GM18508 (cell line): ENCODE measurements around the gene DLG1.
"Not testable (repeated sequence)": the region's sequence is repeated elsewhere in the genome, so short reads cannot be mapped to it uniquely, and the experiment has no call there.

Experiments
- ATAC-seq: cut with Tn5 transposase; IDR thresholded peaks from one replicate; pipeline ENCODE4 v1.9.1; 2021; ENCODE audit warnings: moderate number of reproducible peaks; ENCODE audit not compliant: insufficient read depth, unreplicated experiment

DLG1 gene

DNA sequence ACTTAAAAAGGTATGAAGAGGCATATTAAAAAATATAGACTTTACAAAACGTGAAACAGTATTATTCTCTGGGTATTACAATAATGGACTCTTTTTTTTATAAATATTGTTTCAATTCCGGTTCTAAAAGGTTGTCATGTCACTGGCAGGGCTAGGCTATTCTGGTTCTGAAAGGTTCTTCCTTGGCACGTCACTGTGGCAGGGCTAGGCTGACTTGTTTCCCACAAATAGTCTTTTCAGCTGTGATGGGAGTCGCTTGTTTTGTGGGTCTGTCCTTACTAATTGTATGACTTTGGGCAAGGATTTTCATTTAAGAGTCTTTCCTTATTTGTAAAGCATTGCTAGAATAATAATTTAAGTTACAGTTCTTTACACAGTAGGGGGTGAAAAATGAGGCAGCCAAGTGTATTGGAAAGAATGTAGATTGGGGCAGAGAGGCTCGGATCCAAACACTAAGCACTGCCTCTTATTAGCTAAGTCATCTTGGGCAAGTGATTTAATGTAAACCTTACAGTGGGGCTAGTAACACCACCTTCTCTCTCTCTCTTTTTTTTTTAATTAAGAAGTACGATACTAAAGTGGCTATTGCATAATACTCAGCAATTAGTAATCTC, 256.4 kb downstream of the DLG1 start:
- no peak for ATAC-seq

DNA sequence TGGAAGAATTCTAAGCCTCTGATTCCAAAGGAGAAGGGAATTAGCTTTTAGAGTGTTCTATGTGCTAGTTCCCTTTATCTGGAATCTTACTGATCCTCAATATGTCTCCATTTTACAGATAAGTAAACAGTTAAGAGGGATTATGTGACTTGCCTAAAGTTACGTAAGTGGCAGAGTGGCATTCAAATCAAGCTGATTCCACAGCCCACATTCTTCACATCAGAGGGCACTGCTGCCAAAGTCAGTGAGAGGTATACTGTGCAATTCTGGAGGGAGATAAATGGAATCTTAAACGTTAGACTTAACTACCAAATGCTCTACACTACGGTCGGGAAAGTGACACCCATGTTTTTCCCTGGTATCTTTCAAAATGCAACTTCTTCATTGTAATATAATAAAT, 257.8 kb downstream of the DLG1 start:
- ATAC-seq, result no peak

DNA sequence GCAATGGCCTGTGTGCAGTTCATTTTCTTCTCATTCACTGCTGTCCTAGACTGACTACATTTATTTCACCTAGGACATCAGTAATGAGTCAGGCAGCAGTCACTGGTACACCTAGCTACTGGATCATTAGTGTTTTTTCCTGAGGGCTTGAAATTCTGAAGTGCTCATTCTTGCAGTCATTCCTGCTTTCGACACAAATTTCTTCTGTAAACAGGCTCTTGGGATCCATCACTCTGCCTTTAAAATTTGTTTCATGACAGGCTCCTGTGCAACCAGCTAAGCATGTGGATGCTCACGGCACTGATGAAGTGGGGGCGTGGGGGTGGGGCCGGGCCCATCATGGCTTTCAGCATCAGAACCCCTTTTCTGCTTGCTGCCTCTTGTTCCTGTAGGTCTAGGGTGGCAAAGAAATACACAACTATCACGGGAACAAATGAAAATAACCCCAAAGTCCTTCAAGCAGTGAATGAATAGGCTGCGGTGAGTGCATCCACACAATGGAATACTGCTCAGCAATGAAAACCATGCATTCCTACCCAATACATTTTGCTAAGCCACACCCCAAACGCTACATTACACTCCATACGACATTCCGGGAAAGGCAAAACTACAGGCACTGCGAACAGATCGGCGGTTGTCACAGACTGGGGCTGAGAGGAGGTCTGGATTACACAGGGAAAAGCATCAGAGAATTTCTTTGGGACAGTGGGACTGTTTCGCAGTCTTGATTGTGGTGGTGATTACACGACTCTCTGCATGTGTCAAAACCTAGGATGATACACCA, 259.5 kb downstream of the DLG1 start:
- ATAC-seq, result no peak

DNA sequence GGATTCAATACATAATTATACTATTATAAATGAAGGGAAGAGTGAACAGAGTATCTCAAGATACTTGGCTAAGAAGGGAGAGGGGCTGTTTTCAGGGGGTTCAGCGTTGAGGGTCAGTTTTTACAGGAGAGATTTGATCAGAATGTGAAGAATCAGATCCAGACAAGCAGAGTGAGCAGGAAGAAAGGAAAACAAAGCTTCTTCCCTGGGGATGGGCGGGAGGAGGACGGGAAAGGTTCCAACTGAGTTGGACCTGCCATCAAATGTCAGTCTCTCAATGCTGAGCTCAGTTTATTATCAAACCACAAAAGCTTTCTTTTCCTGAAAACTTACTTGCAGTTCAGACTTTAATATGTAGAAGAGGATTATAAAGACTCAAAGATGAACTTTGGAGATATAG, 262.8 kb downstream of the DLG1 start:
- no peak for ATAC-seq

DNA sequence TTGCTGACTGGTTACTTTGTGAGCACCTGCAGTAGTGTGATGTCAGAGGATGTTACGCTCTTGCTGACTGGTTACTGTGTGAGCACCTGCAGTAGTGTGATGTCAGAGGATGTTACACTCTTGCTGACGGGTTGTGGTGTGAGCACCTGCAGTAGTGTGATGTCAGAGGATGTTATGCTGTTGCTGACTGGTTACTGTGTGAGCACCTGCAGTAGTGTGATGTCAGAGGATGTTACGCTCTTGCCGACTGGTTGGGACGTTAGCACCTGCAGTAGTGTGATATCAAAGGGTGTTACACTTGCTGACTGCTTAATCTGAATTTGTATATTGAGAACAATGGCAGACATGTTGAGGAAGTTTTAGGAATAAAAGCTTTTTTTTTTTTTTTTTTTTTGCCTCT, 263.6 kb downstream of the DLG1 start:
- not testable (repeated sequence) for ATAC-seq

DNA sequence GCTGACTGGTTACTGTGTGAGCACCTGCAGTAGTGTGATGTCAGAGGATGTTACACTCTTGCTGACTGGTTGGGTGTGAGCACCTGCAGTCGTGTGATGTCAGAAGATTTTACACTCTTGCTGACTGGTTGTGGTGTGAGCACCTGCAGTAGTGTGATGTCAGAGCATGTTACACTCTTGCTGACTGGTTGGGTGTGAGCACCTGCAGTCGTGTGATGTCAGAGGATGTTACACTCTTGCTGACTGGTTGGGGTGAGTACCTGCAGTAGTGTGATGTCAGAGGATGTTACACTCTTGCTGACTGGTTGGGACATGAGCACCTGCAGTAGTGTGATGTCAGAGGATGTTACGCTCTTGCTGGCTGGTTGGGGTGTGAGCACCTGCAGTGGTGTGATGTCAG, 264.6 kb downstream of the DLG1 start:
- not testable (repeated sequence) for ATAC-seq

DNA sequence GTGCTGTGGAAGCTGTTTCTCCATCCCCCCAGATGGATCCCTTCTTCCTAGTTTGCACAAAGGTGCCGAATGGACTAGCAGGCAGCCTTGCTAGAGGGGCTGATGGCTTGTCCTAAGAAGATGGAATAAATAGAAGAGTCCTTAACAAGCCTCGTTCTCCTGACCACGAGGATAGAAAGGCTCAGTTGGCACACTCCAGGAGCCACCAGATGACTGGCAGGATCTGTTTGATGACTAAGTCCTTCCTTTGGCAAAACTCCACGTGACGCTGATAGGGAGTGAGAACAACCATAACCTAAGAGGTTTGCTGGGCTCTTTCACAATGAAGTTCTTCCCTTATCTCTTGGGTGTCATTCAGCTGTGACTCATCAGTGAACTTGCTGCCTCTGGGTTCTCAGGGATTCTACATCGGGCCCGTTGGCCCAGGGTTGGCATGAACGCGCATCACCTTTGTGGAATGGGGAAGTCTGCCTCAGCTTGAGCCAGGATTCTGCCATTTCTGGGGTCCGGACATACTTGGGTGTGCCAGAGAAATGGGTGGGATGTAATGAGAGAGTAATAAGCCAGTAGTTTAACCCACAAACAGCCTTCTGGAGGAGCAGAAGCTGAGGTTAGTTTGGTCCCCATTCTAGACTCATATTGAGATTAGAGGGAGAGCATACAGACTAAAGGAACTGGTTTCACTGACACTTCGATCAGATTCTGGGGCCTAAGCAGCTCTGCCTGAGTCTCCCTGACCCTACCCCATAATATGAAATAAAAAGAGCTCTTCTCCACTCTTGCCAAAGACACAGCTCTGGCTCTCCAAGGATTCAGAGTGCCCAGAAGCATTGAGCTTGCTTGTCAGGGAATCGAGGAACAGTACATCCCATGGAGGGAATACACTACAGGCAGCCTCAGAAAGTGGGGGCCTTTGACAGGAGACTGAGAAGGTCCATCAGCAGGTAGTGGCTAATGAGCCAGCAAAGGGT, 266.8 kb downstream of the DLG1 start:
- no peak for ATAC-seq

DNA sequence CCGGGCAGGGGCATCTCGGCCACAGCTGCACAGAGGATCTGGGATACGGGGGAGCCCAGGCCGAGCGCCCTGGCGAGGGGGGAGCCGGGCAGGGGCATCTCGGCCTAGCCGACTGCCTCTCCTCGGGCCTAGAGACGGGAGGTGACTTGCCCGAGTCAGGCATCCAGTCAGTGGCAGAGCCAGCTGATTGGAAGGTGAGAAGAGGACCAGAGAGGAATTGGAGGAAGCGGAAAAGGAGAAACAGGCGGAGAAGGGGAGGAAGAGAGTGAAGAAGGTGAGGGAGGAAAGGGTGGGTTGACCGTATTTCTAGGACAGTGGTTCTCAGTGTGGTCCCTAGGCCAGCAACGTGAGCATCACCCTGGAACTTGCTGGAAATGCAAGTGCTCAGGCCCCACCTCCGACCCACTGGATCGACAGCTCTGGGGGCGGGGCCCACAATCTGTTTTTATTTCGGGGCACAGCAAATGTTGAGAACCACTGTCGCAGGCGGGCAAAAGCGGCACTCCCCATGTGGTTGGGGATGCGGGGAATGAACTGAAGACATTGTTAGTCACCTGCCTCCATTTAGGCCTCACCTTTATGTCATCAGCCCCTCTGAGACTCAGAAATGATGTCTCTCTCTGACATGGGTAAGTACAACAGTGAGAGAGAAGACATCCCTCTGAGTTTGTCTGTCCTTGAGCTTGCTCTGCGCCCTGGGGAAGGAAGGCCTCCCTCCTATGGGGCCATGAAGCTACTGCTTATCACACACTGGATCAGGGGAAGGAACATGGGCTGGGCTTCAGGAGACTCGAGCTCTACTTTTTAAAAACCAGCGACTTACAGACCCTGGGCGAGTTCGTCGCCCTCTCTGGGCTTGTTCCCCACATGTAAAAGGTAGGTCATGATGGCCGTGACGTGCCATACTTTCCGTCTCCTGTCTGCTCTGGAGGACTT, 267.8 kb downstream of the DLG1 start:
- ATAC-seq, result no peak

DNA sequence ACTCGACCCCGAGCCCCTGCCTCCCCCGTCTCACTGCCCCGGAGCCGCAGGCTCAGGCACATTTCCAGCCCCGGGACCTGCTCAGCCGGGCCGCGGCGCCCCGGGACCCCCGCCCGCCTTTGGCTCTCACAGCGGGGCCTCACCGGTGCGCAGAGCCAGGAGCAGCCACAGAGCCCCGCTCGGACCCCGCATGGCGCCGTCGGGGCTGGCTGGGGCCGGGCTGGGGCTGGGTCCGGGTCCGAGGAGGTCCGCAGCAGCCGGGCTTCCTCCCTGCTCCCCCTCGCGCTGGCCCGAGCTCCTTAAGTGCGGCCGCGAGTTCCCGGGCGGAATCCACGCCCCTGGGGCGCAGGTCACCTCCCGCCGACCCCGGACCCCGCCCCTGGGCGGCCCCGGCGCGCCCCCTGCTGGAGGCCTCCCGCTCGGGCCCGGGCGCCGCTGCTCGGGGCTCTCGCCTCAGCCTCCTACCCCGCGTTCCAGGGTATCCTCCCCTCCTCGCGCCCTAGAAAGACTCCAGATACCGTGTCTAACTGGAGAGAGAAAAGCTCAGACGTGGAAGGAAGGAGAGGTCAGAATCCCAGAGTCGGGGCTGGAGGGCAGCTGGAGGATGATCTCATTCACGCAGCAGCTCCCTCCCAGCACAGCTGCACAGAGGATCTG, 268.8 kb downstream of the DLG1 start, which contains the start of gene MELTF:
Gene MELTF, minus strand, starts transcription at position 307 of the 657 bp plus-strand sequence. Its CDS starts 115 bp downstream, at position 192.
- ATAC-seq, result no peak

DNA sequence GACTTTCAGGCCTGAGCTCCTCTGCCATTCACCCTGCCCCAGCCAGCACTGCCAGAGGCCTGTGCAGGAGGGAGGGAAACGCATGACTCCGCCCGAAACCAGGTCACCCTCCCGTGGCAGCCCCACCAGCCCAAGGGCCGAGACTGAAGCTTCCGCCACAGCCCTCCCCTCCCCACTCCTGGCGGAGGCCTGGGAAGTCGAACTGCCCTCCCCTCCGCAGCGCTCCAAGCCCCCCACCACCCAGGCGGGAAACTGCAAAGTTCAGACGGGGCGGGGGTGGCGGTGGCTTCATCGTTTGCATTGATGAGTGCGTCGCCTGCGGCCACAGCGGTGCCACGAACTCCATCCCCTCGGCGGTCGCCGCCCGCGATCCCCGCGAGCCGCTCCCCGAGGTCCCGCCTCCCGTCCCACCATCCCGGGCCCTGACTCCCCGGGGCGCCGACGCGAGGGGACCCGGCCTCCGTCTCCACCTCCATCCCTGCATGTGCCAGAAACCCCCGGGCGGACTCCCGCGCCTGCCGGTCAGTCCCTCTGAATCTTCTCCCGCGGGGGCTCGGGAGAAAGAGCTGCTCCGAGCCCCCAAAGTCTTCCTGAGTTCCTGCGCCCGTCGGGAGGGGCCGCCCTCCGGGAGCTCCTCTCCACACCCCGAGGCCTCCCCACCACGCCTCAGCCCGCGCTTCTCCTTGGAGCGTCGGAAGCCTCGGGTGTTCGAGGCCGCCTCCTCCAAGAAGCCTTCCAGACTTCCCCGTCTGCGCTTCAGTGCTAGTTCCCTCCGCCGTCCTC, 269.5 kb downstream of the DLG1 start:
- no peak for ATAC-seq

DNA sequence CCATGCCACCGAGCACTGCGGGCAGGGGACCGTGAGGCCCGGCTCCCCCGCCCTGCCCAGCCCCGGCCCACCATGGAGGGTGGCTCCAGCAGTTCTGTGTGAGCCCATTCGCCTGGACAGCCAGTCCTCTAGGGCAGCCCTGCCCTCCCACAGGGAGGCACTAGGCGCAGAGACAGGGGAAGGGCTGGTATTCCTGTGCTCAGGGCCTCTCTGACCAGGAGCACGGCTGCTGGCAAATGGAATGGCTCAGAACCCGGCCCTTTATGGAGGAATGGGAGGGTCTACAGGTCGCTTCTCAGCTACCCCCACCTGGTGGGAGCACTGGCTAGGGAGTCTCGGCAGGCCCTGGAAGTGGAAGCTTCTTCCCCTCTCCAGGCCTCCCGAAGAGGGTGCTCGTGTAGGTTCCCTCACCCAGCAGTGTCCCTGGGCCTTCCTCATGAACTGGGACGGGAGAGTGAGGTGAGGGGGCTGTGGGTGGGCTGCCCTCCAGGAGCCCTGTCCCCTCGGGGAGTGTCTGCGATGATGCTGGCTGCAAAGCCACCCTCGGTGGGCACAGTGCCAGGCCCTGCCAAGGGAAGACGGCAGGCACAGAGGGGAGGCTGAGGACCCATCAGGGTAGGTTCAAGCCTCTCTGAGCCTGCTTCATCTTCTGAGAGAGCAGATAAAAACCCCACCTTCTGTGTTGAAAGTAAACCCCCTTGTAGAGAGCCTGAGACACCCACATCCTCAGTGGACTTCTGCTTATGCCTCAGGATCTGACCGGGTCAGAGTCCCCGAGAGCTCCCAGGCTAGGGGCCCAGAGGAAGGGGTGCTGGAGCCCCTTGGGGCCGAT, 270.3 kb downstream of the DLG1 start:
- no peak for ATAC-seq

DNA sequence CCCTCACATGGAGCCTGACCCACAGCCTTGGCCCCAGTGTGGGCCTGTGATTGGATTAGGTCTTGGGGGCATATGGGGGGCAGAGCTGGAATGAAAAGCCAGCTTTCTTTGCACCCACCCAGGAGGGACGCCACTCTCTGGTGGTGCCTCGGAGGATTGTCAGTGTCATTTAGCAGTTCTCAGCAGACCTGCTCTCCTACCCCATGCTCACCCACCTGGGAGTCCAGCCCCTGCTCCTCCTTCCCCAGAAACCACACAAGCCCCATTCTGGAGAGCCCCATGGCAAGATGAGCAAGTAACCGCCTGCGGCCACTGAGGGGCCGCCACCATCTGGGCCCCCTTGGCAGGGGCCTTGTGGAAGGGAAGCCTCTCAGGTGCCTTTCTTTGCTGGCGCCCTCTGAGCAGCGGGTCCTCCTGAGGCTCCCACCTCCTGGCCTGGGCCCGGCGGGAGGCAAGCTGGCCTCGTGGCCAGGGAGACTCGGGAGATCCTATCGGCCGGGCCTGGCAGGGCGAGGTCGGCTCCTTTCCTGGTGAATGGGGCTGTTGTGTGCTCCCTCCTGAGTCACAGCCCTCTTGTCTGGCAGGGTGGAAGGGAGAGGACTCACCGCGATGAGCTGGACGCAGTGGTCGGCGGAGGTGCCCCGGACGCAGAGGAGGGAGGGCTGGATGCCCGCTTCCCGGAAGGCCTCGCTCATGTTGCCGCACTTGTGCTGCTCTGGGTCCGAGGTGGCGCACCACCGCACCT, 271.1 kb downstream of the DLG1 start:
- no peak for ATAC-seq

DNA sequence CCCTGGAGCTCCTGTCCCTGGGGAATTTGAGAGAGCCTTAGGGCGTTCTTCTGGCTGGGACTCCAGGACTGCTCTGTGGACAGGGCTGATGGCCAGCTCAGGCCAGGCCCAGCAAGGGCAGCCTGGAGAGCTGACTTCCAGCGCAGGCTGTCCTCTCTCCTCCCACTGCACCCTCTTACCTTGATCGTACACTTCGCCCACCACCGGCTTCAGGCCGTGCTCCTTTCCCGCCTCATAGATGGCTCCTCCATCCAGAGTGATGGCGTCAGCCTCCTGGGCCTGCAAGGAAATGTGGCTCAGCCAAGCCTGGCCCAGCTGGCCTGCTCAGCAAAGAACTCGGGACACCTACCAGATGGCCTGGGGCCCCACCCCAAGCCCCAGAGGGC, 271.9 kb downstream of the DLG1 start:
- no peak for ATAC-seq

DNA sequence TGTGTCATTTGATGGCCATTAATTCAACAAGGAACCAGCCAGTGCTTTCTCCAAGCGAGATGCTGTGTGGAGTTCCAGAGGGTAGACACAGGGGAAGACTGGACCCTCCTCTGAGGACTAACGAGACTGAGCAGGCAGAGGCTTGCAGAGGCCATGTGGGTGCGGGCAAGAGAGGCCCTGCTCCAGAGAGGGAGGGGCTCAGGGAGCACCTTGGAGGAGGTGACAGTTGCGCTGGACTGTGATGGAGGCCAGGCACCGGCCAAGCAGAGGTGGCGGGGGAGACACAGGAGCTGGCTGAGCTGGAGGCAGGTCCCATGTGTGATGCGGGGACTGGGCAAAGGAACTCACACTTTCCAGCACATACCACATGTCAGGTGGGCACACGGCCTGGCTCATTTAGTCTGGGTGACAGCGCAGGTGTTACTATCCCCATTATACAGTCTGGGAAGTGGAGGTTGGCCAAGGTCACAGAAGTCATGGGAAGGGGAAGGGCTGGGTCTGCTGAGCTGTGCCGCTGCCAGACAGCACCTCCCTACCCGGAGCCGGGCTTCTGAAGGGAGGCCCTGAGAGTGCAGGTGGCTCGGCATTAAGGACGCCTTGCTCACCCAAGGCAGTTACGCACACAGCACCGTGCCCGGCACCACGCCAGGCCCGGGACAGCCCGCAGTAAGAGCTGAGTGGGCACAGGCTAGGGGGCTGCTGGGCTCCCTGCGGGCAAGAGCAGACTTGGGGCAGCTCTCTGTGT, 272.5 kb downstream of the DLG1 start:
- no peak for ATAC-seq

DNA sequence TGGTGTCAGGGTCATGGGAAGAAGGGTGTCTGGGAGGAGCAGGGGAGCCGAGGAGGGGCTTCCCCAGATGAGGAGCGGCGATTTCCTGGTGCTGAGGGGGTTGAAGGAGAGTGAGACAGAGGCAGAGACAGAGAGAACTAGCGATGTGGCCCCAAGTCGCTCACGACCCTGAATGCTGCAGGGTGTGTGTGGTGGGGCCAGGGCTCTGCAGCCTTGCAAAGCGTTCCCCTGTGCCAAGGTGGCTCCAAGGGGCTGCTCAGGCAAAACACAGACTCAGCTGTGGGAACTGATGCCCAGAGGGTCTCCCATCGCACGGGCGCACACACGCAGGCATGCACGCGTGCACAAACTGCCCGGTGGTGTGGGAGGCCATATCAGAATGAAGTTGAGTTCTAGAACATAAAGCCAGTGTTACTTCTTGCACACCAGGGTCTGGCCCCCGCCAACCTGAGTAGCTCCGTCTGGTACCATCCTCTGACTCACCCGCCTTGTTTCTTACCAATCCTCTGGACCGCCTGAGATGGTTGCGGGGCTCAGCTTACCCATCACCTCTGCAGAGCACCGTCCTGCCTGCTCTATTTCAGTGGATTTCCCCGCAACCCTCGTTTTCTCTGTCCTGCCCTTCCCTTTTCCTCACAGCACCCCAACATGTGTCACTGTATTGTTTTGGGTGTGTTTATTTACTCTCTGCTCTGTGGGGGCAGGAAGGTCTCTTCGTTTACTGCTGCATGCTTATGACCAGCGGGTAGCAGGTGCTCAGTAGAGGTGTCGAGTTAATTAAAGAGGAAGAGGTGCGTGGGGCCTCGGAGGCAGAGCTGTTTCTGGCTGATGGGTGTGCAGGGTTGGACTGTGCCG, 273.3 kb downstream of the DLG1 start:
- no peak for ATAC-seq
